Measurements from ENCODE around the gene RNF146. TPM values are rescaled to one million over a fixed set of nuclear protein-coding genes. Genes with fewer than 3 reads are reported as not detected.
A peak's percentile ranks its signal among the peaks of the same experiment; 100 is the strongest.

RNF146 gene
- total and polyA plus RNA-seq, 2 of the 13 experiments (the other 11 are each of a cell fraction or from before 2014, with no cell fraction given): 18.8 to 27.6 TPM

- TF ChIP-seq, protein P1, sequence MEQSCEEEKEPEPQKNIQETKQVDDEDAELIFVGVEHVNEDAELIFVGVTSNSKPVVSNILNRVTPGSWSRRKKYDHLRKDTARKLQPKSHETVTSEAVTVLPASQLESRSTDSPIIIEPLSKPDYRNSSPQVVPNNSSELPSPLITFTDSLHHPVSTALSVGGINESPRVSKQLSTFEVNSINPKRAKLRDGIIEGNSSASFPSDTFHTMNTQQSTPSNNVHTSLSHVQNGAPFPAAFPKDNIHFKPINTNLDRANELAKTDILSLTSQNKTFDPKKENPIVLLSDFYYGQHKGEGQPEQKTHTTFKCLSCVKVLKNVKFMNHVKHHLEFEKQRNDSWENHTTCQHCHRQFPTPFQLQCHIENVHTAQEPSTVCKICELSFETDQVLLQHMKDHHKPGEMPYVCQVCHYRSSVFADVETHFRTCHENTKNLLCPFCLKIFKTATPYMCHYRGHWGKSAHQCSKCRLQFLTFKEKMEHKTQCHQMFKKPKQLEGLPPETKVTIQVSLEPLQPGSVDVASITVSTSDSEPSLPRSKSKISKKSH (CRISPR knock-in tag; IDR thresholded peaks at IDR 0.05; ENCODE audit: borderline replicate concordance): no peak
- no peak for TF ChIP-seq ZNF670 (CRISPR knock-in tag; IDR thresholded peaks at IDR 0.05; ENCODE audit: borderline replicate concordance)
- no peak for TF ChIP-seq ZNF784 (CRISPR knock-in tag; IDR thresholded peaks at IDR 0.05; ENCODE audit: borderline replicate concordance)
- TF ChIP-seq TCF7 (IDR thresholded peaks at IDR 0.05; ENCODE audit: low read depth): no peak; the same call in none of the 2 replicates
- peak; percentile 78 for TF ChIP-seq HMG20B (CRISPR knock-in tag; conservative IDR thresholded peaks at IDR 0.05)
- no peak for TF ChIP-seq ZNF207 (IDR thresholded peaks at IDR 0.05; ENCODE audit: borderline replicate concordance)
- TF ChIP-seq HMGXB3 (CRISPR knock-in tag; IDR thresholded peaks at IDR 0.05; ENCODE audit: borderline replicate concordance): 0 out of 2 replicates have a peak, but pooled peaks have one; percentile 44
- 0 out of 2 replicates have a peak, but pooled peaks have one; percentile 61 for TF ChIP-seq ZBTB8A (CRISPR knock-in tag; IDR thresholded peaks at IDR 0.05; ENCODE audit: borderline replicate concordance, low read depth)
- no peak for TF ChIP-seq ZNF547 (CRISPR knock-in tag; IDR thresholded peaks at IDR 0.05)
- TF ChIP-seq KLF13 (CRISPR knock-in tag; IDR thresholded peaks at IDR 0.05): no peak
- TF ChIP-seq, protein P2, sequence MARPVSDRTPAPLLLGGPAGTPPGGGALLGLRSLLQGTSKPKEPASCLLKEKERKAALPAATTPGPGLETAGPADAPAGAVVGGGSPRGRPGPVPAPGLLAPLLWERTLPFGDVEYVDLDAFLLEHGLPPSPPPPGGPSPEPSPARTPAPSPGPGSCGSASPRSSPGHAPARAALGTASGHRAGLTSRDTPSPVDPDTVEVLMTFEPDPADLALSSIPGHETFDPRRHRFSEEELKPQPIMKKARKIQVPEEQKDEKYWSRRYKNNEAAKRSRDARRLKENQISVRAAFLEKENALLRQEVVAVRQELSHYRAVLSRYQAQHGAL (CRISPR knock-in tag; IDR thresholded peaks at IDR 0.05; ENCODE audit: not compliant biosample characterization): no peak
- no peak for TF ChIP-seq MAFF (IDR thresholded peaks at IDR 0.05; ENCODE audit: low read depth, low read length)
- TF ChIP-seq LBX2 (CRISPR knock-in tag; IDR thresholded peaks at IDR 0.05; ENCODE audit: borderline replicate concordance): no peak
- TF ChIP-seq MYNN (CRISPR knock-in tag; IDR thresholded peaks at IDR 0.05; ENCODE audit: low read depth): no peak
- TF ChIP-seq NFKB2 (CRISPR knock-in tag; IDR thresholded peaks at IDR 0.05; ENCODE audit: borderline replicate concordance): no peak
- no peak for TF ChIP-seq HOXA5 (CRISPR knock-in tag; IDR thresholded peaks at IDR 0.05)
- no peak for TF ChIP-seq ZBTB49 (CRISPR knock-in tag; IDR thresholded peaks at IDR 0.05; ENCODE audit: borderline replicate concordance)
- no peak; the same call in 1 of the 2 replicates for TF ChIP-seq RXRB (CRISPR knock-in tag; IDR thresholded peaks at IDR 0.05; ENCODE audit: borderline replicate concordance)
- no peak for TF ChIP-seq ZNF777 (CRISPR knock-in tag; IDR thresholded peaks at IDR 0.05)
These were observed 30.9 kb downstream of the RNF146 start (continued) for GRCh38 chr6:127297502-127298070.
